A549 (cell line): ENCODE data around the gene TMEM203. TPM values are rescaled to one million over a fixed set of nuclear protein-coding genes. Genes with fewer than 3 reads are reported as not detected.

Experiments
- ATAC-seq, 2 experiments: fragments of 200-7000 bp in 1 of 2; fragments of >200 bp in 1 of 2; cut with Nextera tagmentation in 1 of 2; cut with Tn5 transposase in 1 of 2; 3 replicates each; pipeline versions ENCODE4 v1.8.0 to v1.9.1; 2018 to 2020; ENCODE audit warnings: mild to moderate bottlenecking in 1 of 2, moderate library complexity in 1 of 2
- CTCF ChIA-PET: fragments of 300-600 bp; sonication (Branson Sonifier 250); formaldehyde crosslinking; extraction: SDS; loops from one replicate; lab custom pipeline; 2021; ENCODE audit warnings: antibody characterized with exemption, inconsistent platforms; lab: Yijun Ruan, JAX
- POLR2A ChIA-PET: fragments of 350-600 bp; formaldehyde crosslinking; extraction: SDS; loops from one replicate; lab custom pipeline; 2021; ENCODE audit warnings: antibody characterized with exemption, inconsistent platforms; lab: Yijun Ruan, JAX
- DNase-seq, 2 experiments: peaks; one replicate each; pipeline versions ENCODE4 v3.0.0 to v3.0.0-alpha.2; 2011 to 2016; ENCODE audit warnings: low read depth in 1 of 2, low spot score in 1 of 2
- FAIRE-seq: peaks from 2 replicates; lab custom pipeline; 2011; peaks lifted over from hg19 to GRCh38; lab: Jason Lieb, UNC
- H3K27ac ChIP-seq, 2 experiments: fragments of >200 bp; sonication (Bioruptor Twin); formaldehyde crosslinking; 3 replicates each; pipeline ENCODE4 v1.5.1; 2016 to 2017
- H3K4me1 ChIP-seq: fragments of >200 bp; sonication (Bioruptor Twin); formaldehyde crosslinking; 3 replicates; pipeline ENCODE4 v1.6.1; 2016
- H3K4me2 ChIP-seq: fragments of >200 bp; sonication (Bioruptor Twin); formaldehyde crosslinking; 3 replicates; pipeline ENCODE4 v1.6.1; 2016
- H3K4me3 ChIP-seq: fragments of >200 bp; sonication (Bioruptor Twin); formaldehyde crosslinking; 3 replicates; pipeline ENCODE4 v1.5.1; 2016
- H3K9me3 ChIP-seq: fragments of >200 bp; sonication (Bioruptor Twin); formaldehyde crosslinking; 3 replicates; pipeline ENCODE4 v1.6.1; 2016
- CBX8 ChIP-seq: fragments of 200-600 bp; sonication (generic); IDR thresholded peaks from 2 replicates; pipeline ENCODE4 v1.6.1; 2016
- CEBPB ChIP-seq, 2 experiments: fragments of >200 bp in 1 of 2; sonication (Bioruptor Twin) in 1 of 2; formaldehyde crosslinking in 1 of 2; IDR thresholded peaks; 2 replicates each; pipeline ENCODE4 v1.6.1; 2012 to 2016
- EHMT2 ChIP-seq: fragments of 200-600 bp; sonication (generic); IDR thresholded peaks from 2 replicates; pipeline ENCODE4 v1.6.1; 2016; ENCODE audit warnings: antibody characterized with exemption, low read depth, mild to moderate bottlenecking, moderate library complexity
- ESRRA ChIP-seq: fragments of 150-350 bp; IDR thresholded peaks from 2 replicates; pipeline ENCODE4 v1.6.1; 2014; ENCODE audit warnings: mild to moderate bottlenecking, low read length, borderline replicate concordance
- FOSB ChIP-seq: fragments of 250-450 bp; sonication (Bioruptor Pico); IDR thresholded peaks from 2 replicates; pipeline ENCODE4 v1.5.0; 2020; ENCODE audit warnings: mild to moderate bottlenecking, moderate library complexity
- FOSL2 ChIP-seq, 2 experiments: fragments of 450-650 bp in 1 of 2; fragments of >200 bp in 1 of 2; sonication (Bioruptor Twin) in 1 of 2; formaldehyde crosslinking; IDR thresholded peaks; 2 replicates each; pipeline versions ENCODE4 v1.5.0 to v1.6.1; 2016 to 2020; ENCODE audit warnings: mild to moderate bottlenecking in 1 of 2, moderate library complexity in 1 of 2
- FOXS1 ChIP-seq: fragments of 250-450 bp; sonication (Bioruptor Pico); IDR thresholded peaks from 2 replicates; pipeline ENCODE4 v1.5.0; 2020; ENCODE audit warnings: mild to moderate bottlenecking, moderate library complexity
- GATA3 ChIP-seq: IDR thresholded peaks from 2 replicates; pipeline ENCODE4 v1.6.1; 2012; ENCODE audit warnings: borderline replicate concordance
- HOXB13 ChIP-seq: fragments of 250-450 bp; sonication (Bioruptor Pico); IDR thresholded peaks from 2 replicates; pipeline ENCODE4 v1.5.0; 2020; ENCODE audit warnings: low read depth, mild to moderate bottlenecking, moderate library complexity
- HOXB5 ChIP-seq: fragments of 250-450 bp; sonication (Bioruptor Pico); IDR thresholded peaks from 2 replicates; pipeline ENCODE4 v1.5.0; 2020; ENCODE audit warnings: mild to moderate bottlenecking, moderate library complexity
- JUN ChIP-seq, 2 experiments: fragments of >200 bp; sonication (Bioruptor Twin); formaldehyde crosslinking; IDR thresholded peaks; 2 replicates in 1 of 2; 3 replicates in 1 of 2; pipeline ENCODE4 v1.6.1; 2016 to 2017
- KDM1A ChIP-seq: fragments of 200-600 bp; sonication (generic); IDR thresholded peaks from 2 replicates; pipeline ENCODE4 v1.6.1; 2016; ENCODE audit warnings: low read depth, mild to moderate bottlenecking
- KDM5A ChIP-seq: fragments of 200-600 bp; sonication (generic); IDR thresholded peaks from 2 replicates; pipeline ENCODE4 v1.6.1; 2016; ENCODE audit warnings: antibody characterized with exemption, mild to moderate bottlenecking
- MAFK ChIP-seq: fragments of 450-650 bp; IDR thresholded peaks from 2 replicates; pipeline ENCODE4 v1.6.1; 2014; ENCODE audit not compliant: partially characterized antibody
- PHF8 ChIP-seq: fragments of 200-600 bp; sonication (generic); IDR thresholded peaks from 2 replicates; pipeline ENCODE4 v1.6.1; 2016; ENCODE audit warnings: low read depth, mild to moderate bottlenecking, antibody characterized with exemption, moderate library complexity, borderline replicate concordance
- POLR2A ChIP-seq: IDR thresholded peaks from 2 replicates; pipeline ENCODE4 v1.6.1; 2012; ENCODE audit warnings: mild to moderate bottlenecking, low read length
- RAD21 ChIP-seq, 2 experiments: fragments of >200 bp in 1 of 2; sonication (Bioruptor Twin) in 1 of 2; formaldehyde crosslinking in 1 of 2; IDR thresholded peaks in 1 of 2; conservative IDR thresholded peaks in 1 of 2; 2 replicates in 1 of 2; 3 replicates in 1 of 2; pipeline ENCODE4 v1.6.1; 2012 to 2018; ENCODE audit warnings: inconsistent platforms in 1 of 2
- RCOR1 ChIP-seq: fragments of 150-350 bp; IDR thresholded peaks from 2 replicates; pipeline ENCODE4 v1.6.1; 2014; ENCODE audit warnings: antibody characterized with exemption, low read length, low read depth
- RFX5 ChIP-seq: fragments of 450-650 bp; IDR thresholded peaks from 2 replicates; pipeline ENCODE4 v1.7.1; 2014; ENCODE audit warnings: antibody characterized with exemption, mild to moderate bottlenecking, moderate library complexity
- RNF2 ChIP-seq: fragments of 200-600 bp; sonication (generic); IDR thresholded peaks from 2 replicates; pipeline ENCODE4 v1.6.1; 2016; ENCODE audit warnings: low read depth, mild to moderate bottlenecking, antibody characterized with exemption, moderate library complexity, borderline replicate concordance
- SMC3 ChIP-seq: fragments of >200 bp; sonication (Bioruptor Twin); formaldehyde crosslinking; IDR thresholded peaks from 3 replicates; pipeline ENCODE4 v1.6.1; 2018; ENCODE audit warnings: inconsistent platforms
- SREBF2 ChIP-seq: fragments of 450-650 bp; IDR thresholded peaks from 2 replicates; pipeline ENCODE4 v1.6.1; 2014; ENCODE audit warnings: mild to moderate bottlenecking, moderate library complexity
- TFCP2L1 ChIP-seq: fragments of 250-450 bp; sonication (Bioruptor Pico); IDR thresholded peaks from 2 replicates; pipeline ENCODE4 v1.5.0; 2021; ENCODE audit warnings: mild to moderate bottlenecking
- ZFP36 ChIP-seq: fragments of 450-650 bp; IDR thresholded peaks from 2 replicates; pipeline ENCODE4 v1.6.1; 2014; ENCODE audit warnings: borderline replicate concordance; ENCODE audit not compliant: partially characterized antibody
- ZNF302 ChIP-seq: fragments of 250-450 bp; sonication (Bioruptor Pico); IDR thresholded peaks from 2 replicates; pipeline ENCODE4 v1.9.0; 2021; ENCODE audit warnings: inconsistent platforms, mild to moderate bottlenecking, moderate library complexity
- ZSCAN20 ChIP-seq: fragments of 250-450 bp; sonication (Bioruptor Pico); IDR thresholded peaks from 2 replicates; pipeline ENCODE4 v1.8.0; 2022; ENCODE audit warnings: mild to moderate bottlenecking, moderate library complexity
- WGBS: methylation state at CpG from one replicate; pipeline ENCODE4 v1.1.6; 2017; ENCODE audit errors: missing lambda C conversion rate; 5-methylcytosine and 5-hydroxymethylcytosine counted together
- polyA minus RNA-seq: library from RNA; depleted of rRNA, polyadenylated mRNA; stranded (reverse); fragments of >200 nt; gene quantifications from 2 replicates; pipeline ENCODE4 v1.2.3, GENCODE V29; 2011; rRNA and poly(A)+ RNA removed
- polyA plus RNA-seq, 4 experiments: library from polyadenylated mRNA; depleted of rRNA in 3 of 4; stranded (reverse); fragments of >200 nt; fragmentation: RNase III in 1 of 4; extraction: RNeasy Plus Mini Kit Qiagen cat#74134 plus additional on column Dnase treatment in 1 of 4; gene quantifications; 2 replicates in 3 of 4; 3 replicates in 1 of 4; pipeline ENCODE4 v1.2.3, GENCODE V29; 2011 to 2017
- TF ChIP-seq, protein P1 (sequence below): IDR thresholded peaks from 2 replicates; pipeline ENCODE4 v1.6.1; 2012; ENCODE audit warnings: low read depth, borderline replicate concordance
- TF ChIP-seq, protein P2 (sequence below): IDR thresholded peaks from 2 replicates; pipeline ENCODE4 v1.6.1; 2012
- TF ChIP-seq, protein P3 (sequence below): fragments of >200 bp; sonication (Bioruptor Twin); formaldehyde crosslinking; IDR thresholded peaks from 3 replicates; pipeline ENCODE4 v1.6.1; 2016
- TF ChIP-seq, protein P4 (sequence below): IDR thresholded peaks from 2 replicates; pipeline ENCODE4 v1.6.1; 2012
- TF ChIP-seq, protein P5 (sequence below): fragments of 450-650 bp; IDR thresholded peaks from 2 replicates; pipeline ENCODE4 v1.6.1; 2014; ENCODE audit warnings: antibody characterized with exemption
- TF ChIP-seq, protein P6 (sequence below): fragments of >200 bp; sonication (Bioruptor Twin); formaldehyde crosslinking; IDR thresholded peaks from 2 replicates; pipeline ENCODE4 v1.6.1; 2016
- TF ChIP-seq, protein P7 (sequence below): fragments of 250-450 bp; sonication (Bioruptor Pico); IDR thresholded peaks from 2 replicates; pipeline ENCODE4 v1.5.0; 2020; ENCODE audit warnings: low read depth, mild to moderate bottlenecking, moderate library complexity

Gene TMEM203, protein sequence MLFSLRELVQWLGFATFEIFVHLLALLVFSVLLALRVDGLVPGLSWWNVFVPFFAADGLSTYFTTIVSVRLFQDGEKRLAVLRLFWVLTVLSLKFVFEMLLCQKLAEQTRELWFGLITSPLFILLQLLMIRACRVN
- polyA plus RNA-seq (2011; rRNA removed) (47.3 and 51.8 TPM in 2 replicates), polyA plus RNA-seq (2017; fragmentation: RNase III; extraction: RNeasy Plus Mini Kit Qiagen cat#74134 plus additional on column Dnase treatment) (29.2 to 31.0 TPM (median 31.0 TPM) in 3 replicates), polyA minus RNA-seq (21.3 and 25.7 TPM in 2 replicates)
- 39.8 and 50.2 TPM in 2 replicates for polyA plus RNA-seq (2012; cell fraction: cytosol; rRNA removed)
- 26.1 and 31.1 TPM in 2 replicates for polyA plus RNA-seq (2012; cell fraction: nucleus; rRNA removed)

DNA sequence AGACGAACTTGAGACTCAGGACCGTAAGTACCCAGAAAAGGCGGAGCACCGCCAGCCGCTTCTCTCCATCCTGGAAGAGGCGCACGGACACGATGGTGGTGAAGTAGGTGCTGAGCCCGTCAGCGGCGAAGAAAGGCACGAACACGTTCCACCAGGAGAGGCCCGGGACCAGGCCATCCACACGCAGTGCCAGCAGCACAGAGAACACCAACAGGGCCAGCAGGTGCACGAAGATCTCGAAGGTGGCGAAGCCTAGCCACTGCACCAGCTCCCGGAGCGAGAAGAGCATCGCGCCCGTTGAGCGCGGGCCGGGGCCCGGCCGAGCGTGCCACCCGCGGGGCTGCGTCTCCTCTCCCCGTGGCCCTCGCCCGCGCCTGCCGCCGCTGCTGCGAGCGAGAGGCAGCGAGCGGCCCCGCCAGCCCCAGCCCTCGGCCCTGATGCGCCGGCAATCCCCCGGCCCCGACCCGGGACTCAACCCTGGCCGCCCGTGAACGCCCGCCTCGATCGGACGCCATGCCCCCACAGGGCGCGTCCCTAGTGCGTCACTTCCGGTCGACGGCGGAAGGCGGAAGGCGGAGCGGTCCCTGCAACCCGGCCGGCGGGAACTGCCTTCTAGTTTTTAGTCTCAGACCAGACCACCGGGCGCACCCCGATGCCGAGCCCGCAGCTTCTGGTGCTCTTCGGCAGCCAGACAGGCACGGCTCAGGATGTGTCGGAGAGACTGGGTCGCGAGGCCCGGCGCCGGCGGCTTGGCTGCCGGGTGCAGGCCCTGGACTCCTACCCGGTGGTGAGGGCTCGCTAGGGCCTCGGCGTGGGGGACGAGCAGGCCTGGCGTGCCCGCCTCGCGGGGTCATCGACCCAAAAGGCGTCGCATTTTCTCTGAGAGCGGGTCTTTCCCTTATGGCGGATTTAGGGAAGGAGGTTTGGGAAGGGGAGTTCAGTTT is at the start of gene TMEM203, which contains the start of gene NDOR1:
TMEM203 (minus strand) TSS at position 523 of the 944 bp plus-strand sequence; CDS start at position 289, 234 bp downstream.
NDOR1 (plus strand) TSS at position 575 of the 944 bp plus-strand sequence; CDS start at position 653, 78 bp downstream.
- 4% methylated on average over 27 of the region's 98 CpGs for WGBS
- H3K4me1 ChIP-seq: peaks cover 28% of the 10 kb centered on the region
- peak within 1 kb of the TSS; percentile 93 to 97 for H3K27ac ChIP-seq
- peak within 1 kb of the TSS; percentile 93 for H3K4me3 ChIP-seq
- DNase-seq (peak; percentile 84 to 91), FAIRE-seq (no peak), ATAC-seq (peak; percentile 69 to 70)
- no peaks in the 10 kb centered on the region for H3K9me3 ChIP-seq
- H3K4me2 ChIP-seq: peak within 1 kb of the TSS; percentile 86
- ChIA-PET POLR2A (interaction anchor here (1.0 to 1.5 kb wide), 5 partner anchors 16 to 42 kb away, joined by 3 to 5 read pairs (median 4); partner anchors contain the start of gene TUBB4B), CTCF (interaction anchor here (0.8 to 4.0 kb wide), 7 partner anchors 10 to 32 kb away, joined by 3 to 24 read pairs (median 4); partner anchors contain the start of genes RNF208, RNF224 and SSNA1)
- TF ChIP-seq RCOR1 (no peak), FOXS1 (CRISPR knock-in tag) (no peak), ZNF302 (CRISPR knock-in tag) (no peak), SREBF2 (no peak), ZFP36 (no peak), RNF2 (no peak), KDM5A (peak; percentile 95), EHMT2 (no peak), KDM1A (no peak), POLR2A (peak; percentile 74), HOXB13 (CRISPR knock-in tag) (no peak), MAFK (no peak), JUN (IDR thresholded peaks at IDR 0.05) (peak; percentile 77 to 93), CEBPB (IDR thresholded peaks at IDR 0.05) (no peak), ESRRA (0 out of 2 replicates have a peak, but pooled peaks have one; percentile 9), FOSB (CRISPR knock-in tag) (no peak), RFX5 (no peak; the same call in 1 of the 2 replicates), CBX8 (no peak), RAD21 (conservative IDR thresholded peaks at IDR 0.05 in 1 of 2, IDR thresholded peaks at IDR 0.05 in 1 of 2) (no peak), GATA3 (no peak), HOXB5 (CRISPR knock-in tag) (0 out of 2 replicates have a peak, but pooled peaks have one; percentile 20), FOSL2 (IDR thresholded peaks at IDR 0.05) (no peak), FOSL2 (CRISPR knock-in tag; IDR thresholded peaks at IDR 0.05) (no peak), PHF8 (peak; percentile 57; the same call in 1 of the 2 replicates), SMC3 (no peak), TFCP2L1 (CRISPR knock-in tag) (no peak), ZSCAN20 (no peak)
- TF ChIP-seq, protein P1, sequence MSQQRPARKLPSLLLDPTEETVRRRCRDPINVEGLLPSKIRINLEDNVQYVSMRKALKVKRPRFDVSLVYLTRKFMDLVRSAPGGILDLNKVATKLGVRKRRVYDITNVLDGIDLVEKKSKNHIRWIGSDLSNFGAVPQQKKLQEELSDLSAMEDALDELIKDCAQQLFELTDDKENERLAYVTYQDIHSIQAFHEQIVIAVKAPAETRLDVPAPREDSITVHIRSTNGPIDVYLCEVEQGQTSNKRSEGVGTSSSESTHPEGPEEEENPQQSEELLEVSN: peak; percentile 71
- TF ChIP-seq, protein P2, sequence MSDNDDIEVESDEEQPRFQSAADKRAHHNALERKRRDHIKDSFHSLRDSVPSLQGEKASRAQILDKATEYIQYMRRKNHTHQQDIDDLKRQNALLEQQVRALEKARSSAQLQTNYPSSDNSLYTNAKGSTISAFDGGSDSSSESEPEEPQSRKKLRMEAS: peak; percentile 86
- TF ChIP-seq, protein P3, sequence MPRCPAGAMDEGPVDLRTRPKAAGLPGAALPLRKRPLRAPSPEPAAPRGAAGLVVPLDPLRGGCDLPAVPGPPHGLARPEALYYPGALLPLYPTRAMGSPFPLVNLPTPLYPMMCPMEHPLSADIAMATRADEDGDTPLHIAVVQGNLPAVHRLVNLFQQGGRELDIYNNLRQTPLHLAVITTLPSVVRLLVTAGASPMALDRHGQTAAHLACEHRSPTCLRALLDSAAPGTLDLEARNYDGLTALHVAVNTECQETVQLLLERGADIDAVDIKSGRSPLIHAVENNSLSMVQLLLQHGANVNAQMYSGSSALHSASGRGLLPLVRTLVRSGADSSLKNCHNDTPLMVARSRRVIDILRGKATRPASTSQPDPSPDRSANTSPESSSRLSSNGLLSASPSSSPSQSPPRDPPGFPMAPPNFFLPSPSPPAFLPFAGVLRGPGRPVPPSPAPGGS: peak; percentile 83; the same call in 1 of the 3 replicates
- TF ChIP-seq, protein P4, sequence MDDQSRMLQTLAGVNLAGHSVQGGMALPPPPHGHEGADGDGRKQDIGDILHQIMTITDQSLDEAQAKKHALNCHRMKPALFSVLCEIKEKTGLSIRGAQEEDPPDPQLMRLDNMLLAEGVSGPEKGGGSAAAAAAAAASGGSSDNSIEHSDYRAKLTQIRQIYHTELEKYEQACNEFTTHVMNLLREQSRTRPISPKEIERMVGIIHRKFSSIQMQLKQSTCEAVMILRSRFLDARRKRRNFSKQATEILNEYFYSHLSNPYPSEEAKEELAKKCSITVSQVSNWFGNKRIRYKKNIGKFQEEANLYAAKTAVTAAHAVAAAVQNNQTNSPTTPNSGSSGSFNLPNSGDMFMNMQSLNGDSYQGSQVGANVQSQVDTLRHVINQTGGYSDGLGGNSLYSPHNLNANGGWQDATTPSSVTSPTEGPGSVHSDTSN: no peak
- TF ChIP-seq, protein P5, sequence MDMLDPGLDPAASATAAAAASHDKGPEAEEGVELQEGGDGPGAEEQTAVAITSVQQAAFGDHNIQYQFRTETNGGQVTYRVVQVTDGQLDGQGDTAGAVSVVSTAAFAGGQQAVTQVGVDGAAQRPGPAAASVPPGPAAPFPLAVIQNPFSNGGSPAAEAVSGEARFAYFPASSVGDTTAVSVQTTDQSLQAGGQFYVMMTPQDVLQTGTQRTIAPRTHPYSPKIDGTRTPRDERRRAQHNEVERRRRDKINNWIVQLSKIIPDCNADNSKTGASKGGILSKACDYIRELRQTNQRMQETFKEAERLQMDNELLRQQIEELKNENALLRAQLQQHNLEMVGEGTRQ: no peak
- TF ChIP-seq, protein P6, sequence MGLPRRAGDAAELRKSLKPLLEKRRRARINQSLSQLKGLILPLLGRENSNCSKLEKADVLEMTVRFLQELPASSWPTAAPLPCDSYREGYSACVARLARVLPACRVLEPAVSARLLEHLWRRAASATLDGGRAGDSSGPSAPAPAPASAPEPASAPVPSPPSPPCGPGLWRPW: no peak
- TF ChIP-seq, protein P7, sequence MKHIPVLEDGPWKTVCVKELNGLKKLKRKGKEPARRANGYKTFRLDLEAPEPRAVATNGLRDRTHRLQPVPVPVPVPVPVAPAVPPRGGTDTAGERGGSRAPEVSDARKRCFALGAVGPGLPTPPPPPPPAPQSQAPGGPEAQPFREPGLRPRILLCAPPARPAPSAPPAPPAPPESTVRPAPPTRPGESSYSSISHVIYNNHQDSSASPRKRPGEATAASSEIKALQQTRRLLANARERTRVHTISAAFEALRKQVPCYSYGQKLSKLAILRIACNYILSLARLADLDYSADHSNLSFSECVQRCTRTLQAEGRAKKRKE (CRISPR knock-in tag): no peak
